BLaER1 treated with 17β-estradiol and CSF1 and Interleukin-3, amounts not matched to agents 10 nM and 100 nM (cell line): Measurements from ENCODE around the gene KLHDC10.
"Not testable (repeated sequence)": the region's sequence is repeated elsewhere in the genome, so short reads cannot be mapped to it uniquely, and the experiment has no call there.

Experiments
- H3K27ac ChIP-seq, 11 experiments: shearing (Covaris generic); formaldehyde crosslinking; 2 replicates each; pipeline ENCODE4 v1.8.1; 2022
- H3K27me3 ChIP-seq, 11 experiments: shearing (Covaris generic); formaldehyde crosslinking; 2 replicates each; pipeline ENCODE4 v1.8.1; 2022
- H3K36me3 ChIP-seq, 11 experiments: shearing (Covaris generic); formaldehyde crosslinking; 2 replicates each; pipeline ENCODE4 v1.8.1; 2022
- H3K4me1 ChIP-seq, 10 experiments: shearing (Covaris generic); formaldehyde crosslinking; 2 replicates each; pipeline ENCODE4 v1.8.1; 2022
- H3K4me2 ChIP-seq, 11 experiments: shearing (Covaris generic); formaldehyde crosslinking; 2 replicates each; pipeline ENCODE4 v1.8.1; 2022
- H3K4me3 ChIP-seq, 10 experiments: shearing (Covaris generic); formaldehyde crosslinking; 2 replicates each; pipeline ENCODE4 v1.8.1; 2022
- H3K9ac ChIP-seq, 11 experiments: shearing (Covaris generic); formaldehyde crosslinking; 2 replicates each; pipeline ENCODE4 v1.8.1; 2022
- H3K9me3 ChIP-seq, 11 experiments: shearing (Covaris generic); formaldehyde crosslinking; replicated peaks in 1 of 11; 2 replicates each; pipeline ENCODE4 v1.8.1; 2022
- H4K20me1 ChIP-seq, 11 experiments: shearing (Covaris generic); formaldehyde crosslinking; 2 replicates each; pipeline ENCODE4 v1.8.1; 2022
- Cebpa-rat ChIP-seq, 11 experiments: shearing (Covaris generic); IDR thresholded peaks; 2 replicates each; pipeline ENCODE4 v1.8.1; 2022

KLHDC10 gene

GRCh38 chr7:130118801-130119200, 48.5 kb downstream of the KLHDC10 start:
- H3K36me3 ChIP-seq = peaks cover 0 to 66% (median 48%) of the 10 kb centered on the region in 11 experiments
- no peaks in the 10 kb centered on the region for H3K9me3 ChIP-seq
- H4K20me1 ChIP-seq = 0 out of 22 replicates have a peak, but pooled peaks cover 0 to 6% (median 0%) of the 10 kb centered on the region in 11 experiments
- H3K4me2 ChIP-seq = no peak overlapping the region
- H3K4me3 ChIP-seq = no peak overlapping the region
- H3K27ac ChIP-seq = no peak overlapping the region
- TF ChIP-seq Cebpa-rat (IDR thresholded peaks at IDR 0.05) = no peak
- no peak overlapping the region for H3K9ac ChIP-seq
- H3K27me3 ChIP-seq = no peaks in the 10 kb centered on the region
- H3K4me1 ChIP-seq = no peaks in the 10 kb centered on the region

DNA sequence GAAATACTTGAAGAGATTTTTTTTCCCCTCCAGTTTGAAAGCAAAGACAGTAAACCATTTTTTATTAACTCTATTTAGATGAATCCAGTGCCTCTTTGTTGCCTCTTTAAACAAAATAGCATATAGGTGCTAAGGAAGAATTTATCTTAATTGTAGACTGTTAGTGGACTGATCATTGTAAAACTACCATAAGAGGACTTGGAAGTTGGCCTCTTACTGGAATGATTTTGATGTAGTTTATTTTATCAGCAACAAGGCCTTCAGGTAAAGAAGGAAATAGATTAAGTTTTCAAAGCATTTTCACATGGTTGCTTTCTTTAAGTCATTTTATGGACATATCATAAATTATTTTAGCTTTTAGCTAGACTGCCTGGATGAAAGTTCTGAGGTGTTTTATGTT, 53.2 kb downstream of the KLHDC10 start:
- no peak overlapping the region for H3K4me3 ChIP-seq
- H3K27ac ChIP-seq = no peak overlapping the region
- H3K4me2 ChIP-seq = no peak overlapping the region
- H3K4me1 ChIP-seq = no peaks in the 10 kb centered on the region
- no peaks in the 10 kb centered on the region for H3K27me3 ChIP-seq
- H4K20me1 ChIP-seq = peaks cover 0 to 6% (median 0%) of the 10 kb centered on the region in 11 experiments; a peak in 1 of 22 replicates
- peaks cover 0 to 97% (median 91%) of the 10 kb centered on the region in 11 experiments for H3K36me3 ChIP-seq
- no peaks in the 10 kb centered on the region for H3K9me3 ChIP-seq
- no peak for TF ChIP-seq Cebpa-rat (IDR thresholded peaks at IDR 0.05)
- no peak overlapping the region for H3K9ac ChIP-seq

- Histone ChIP-seq H3K4me3 (no peak overlapping the region), H3K27ac (no peak overlapping the region), H3K4me1 (no peaks in the 10 kb centered on the region), H3K27me3 (no peaks in the 10 kb centered on the region), H3K9ac (no peak overlapping the region), H3K4me2 (no peak overlapping the region), H4K20me1 (peaks cover 0 to 6% (median 0%) of the 10 kb centered on the region in 11 experiments; a peak in 1 of 22 replicates), H3K36me3 (peaks cover 10 to 100% (median 97%) of the 10 kb centered on the region in 11 experiments), H3K9me3 (no peaks in the 10 kb centered on the region)
- no peak for TF ChIP-seq Cebpa-rat (IDR thresholded peaks at IDR 0.05)
Measured at GRCh38 chr7:130124711-130125110, 54.4 kb downstream of the KLHDC10 start.

- peaks cover 31 to 100% (median 97%) of the 10 kb centered on the region in 11 experiments for H3K36me3 ChIP-seq
- H3K27me3 ChIP-seq, H3K9me3 ChIP-seq, H3K27ac ChIP-seq, H4K20me1 ChIP-seq, H3K4me2 ChIP-seq, H3K4me1 ChIP-seq, H3K9ac ChIP-seq, H3K4me3 ChIP-seq: not testable (repeated sequence)
Measured at GRCh38 chr7:130126840-130127239, 56.5 kb downstream of the KLHDC10 start.

- no peak for TF ChIP-seq Cebpa-rat (IDR thresholded peaks at IDR 0.05)
- no peaks in the 10 kb centered on the region for H3K9me3 ChIP-seq
- no peak overlapping the region for H3K4me3 ChIP-seq
- H4K20me1 ChIP-seq = peaks cover 0 to 10% (median 0%) of the 10 kb centered on the region in 11 experiments; a peak in 3 of 22 replicates
- no peak overlapping the region for H3K9ac ChIP-seq
- no peak overlapping the region for H3K27ac ChIP-seq
- H3K4me1 ChIP-seq = peaks cover 0 to 5% (median 0%) of the 10 kb centered on the region in 10 experiments; a peak in 1 of 20 replicates
- H3K36me3 ChIP-seq = peaks cover 37 to 100% (median 97%) of the 10 kb centered on the region in 11 experiments
- H3K4me2 ChIP-seq = no peak overlapping the region
- H3K27me3 ChIP-seq = no peaks in the 10 kb centered on the region
Measured at GRCh38 chr7:130127404-130127803, 57.1 kb downstream of the KLHDC10 start.

- Histone ChIP-seq H3K36me3 (peaks cover 41 to 100% (median 97%) of the 10 kb centered on the region in 11 experiments), H3K27me3 (no peaks in the 10 kb centered on the region), H4K20me1 (peaks cover 0 to 10% (median 0%) of the 10 kb centered on the region in 11 experiments; a peak in 3 of 22 replicates), H3K4me1 (peaks cover 0 to 5% (median 0%) of the 10 kb centered on the region in 10 experiments; a peak in 1 of 20 replicates), H3K4me2 (no peak overlapping the region), H3K27ac (no peak overlapping the region), H3K4me3 (no peak overlapping the region), H3K9me3 (no peaks in the 10 kb centered on the region), H3K9ac (no peak overlapping the region)
- TF ChIP-seq Cebpa-rat (IDR thresholded peaks at IDR 0.05) = no peak
Measured at GRCh38 chr7:130127821-130128317, 57.5 kb downstream of the KLHDC10 start.

- Histone ChIP-seq H3K4me1 (peaks cover 0 to 5% (median 0%) of the 10 kb centered on the region in 10 experiments; a peak in 1 of 20 replicates), H3K9ac (no peak overlapping the region), H3K27ac (no peak overlapping the region), H3K36me3 (peaks cover 53 to 100% (median 97%) of the 10 kb centered on the region in 11 experiments), H3K4me2 (no peak overlapping the region), H4K20me1 (peaks cover 0 to 10% (median 0%) of the 10 kb centered on the region in 11 experiments; a peak in 3 of 22 replicates), H3K27me3 (no peaks in the 10 kb centered on the region), H3K9me3 (no peaks in the 10 kb centered on the region), H3K4me3 (no peak overlapping the region)
- no peak for TF ChIP-seq Cebpa-rat (IDR thresholded peaks at IDR 0.05)
Measured at GRCh38 chr7:130129011-130129411, 58.7 kb downstream of the KLHDC10 start.

DNA sequence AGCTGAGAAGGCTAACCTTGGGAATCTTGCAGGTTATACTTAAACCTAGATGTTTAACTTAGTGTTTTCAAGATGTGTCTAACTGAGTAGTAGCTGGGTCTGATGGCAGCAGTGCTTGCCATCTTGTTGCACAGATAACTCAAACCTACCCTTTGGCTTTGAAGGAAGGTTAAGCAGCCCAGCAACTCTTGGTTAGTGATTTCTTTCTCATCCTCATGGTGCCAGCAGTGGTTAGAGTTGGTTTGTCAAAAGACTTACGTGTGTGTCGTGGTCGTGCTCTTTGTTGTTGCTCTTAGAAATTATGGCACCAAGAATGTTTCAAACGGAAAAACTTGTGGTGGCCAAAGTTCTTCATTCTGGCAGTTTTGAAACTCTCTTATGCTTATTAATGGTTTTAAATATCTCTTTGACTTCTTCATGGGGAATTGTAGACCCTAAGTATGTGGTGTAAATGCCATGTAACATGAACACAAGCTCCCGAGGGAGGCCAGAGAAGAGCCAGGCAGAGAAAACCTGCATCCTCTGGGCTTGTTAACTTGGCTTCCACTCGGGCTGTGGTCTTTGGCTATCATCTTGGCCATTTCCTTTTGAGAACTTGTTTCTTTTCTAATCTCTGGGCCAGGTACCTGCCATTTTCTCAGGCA, 61.0 kb downstream of the KLHDC10 start:
- no peaks in the 10 kb centered on the region for H3K27me3 ChIP-seq
- H3K9ac ChIP-seq = no peak overlapping the region
- no peak overlapping the region for H3K4me3 ChIP-seq
- no peak for TF ChIP-seq Cebpa-rat (IDR thresholded peaks at IDR 0.05)
- H4K20me1 ChIP-seq = peaks cover 0 to 10% (median 0%) of the 10 kb centered on the region in 11 experiments; a peak in 3 of 22 replicates
- peaks cover 0 to 5% (median 0%) of the 10 kb centered on the region in 10 experiments; a peak in 1 of 20 replicates for H3K4me1 ChIP-seq
- H3K36me3 ChIP-seq = peaks cover 76 to 100% (median 97%) of the 10 kb centered on the region in 11 experiments
- no peak overlapping the region for H3K27ac ChIP-seq
- H3K9me3 ChIP-seq = no peaks in the 10 kb centered on the region
- H3K4me2 ChIP-seq = 0 out of 22 replicates have a peak overlapping the region, but pooled peaks of 1 of the 11 experiments have one; percentile 18

DNA sequence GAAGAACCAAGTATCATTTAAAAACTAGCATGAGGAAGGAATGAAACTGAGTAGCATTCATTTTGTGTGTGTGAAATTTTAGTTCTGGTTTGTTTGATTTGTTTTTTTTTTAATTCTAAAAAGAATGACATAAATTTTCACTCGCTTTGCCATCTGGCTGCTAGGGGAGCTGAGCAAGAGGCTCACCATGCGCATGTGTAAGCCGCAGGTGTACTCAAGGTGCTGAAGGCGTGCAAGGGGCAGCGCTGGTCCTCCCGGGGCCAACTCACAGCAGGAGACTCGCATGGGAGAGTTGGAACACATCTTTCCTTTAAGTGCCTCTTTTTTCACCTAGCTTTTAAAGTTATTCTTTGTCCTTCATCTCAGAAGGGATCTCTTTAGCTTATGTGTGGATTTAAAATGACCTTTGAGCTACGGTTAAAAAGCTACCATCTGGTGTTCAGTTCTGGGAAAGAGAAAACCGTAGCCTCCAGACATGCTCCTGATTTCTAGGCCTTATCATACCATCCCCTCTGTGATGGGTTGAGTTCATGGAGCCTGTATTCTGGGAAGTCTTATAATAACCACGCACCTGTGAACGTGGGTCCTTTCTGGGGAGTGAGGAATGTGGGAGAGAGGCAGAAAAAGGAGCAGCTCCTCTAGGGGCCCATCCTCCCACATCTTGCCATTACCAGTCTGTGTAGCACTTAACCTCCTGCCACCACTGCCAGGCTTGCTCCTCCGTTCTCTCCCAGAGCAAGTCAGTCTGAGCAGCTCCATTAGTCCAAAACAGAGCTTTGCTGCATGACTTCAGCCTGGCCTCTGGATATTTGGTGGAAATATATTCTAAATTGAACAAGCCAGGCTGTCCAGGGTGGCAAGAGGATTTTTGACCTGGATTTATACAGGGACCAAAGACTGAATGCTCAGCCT, 61.9 kb downstream of the KLHDC10 start:
- TF ChIP-seq Cebpa-rat (IDR thresholded peaks at IDR 0.05) = no peak
- no peak overlapping the region for H3K27ac ChIP-seq
- H3K4me1 ChIP-seq = peaks cover 0 to 5% (median 0%) of the 10 kb centered on the region in 10 experiments; a peak in 1 of 20 replicates

More for the DNA sequence above, 61.9 kb downstream of the KLHDC10 start:
- H3K27me3 ChIP-seq = no peaks in the 10 kb centered on the region
- peaks cover 0 to 10% (median 0%) of the 10 kb centered on the region in 11 experiments; a peak in 2 of 22 replicates for H4K20me1 ChIP-seq
- H3K9me3 ChIP-seq = no peaks in the 10 kb centered on the region
- H3K36me3 ChIP-seq = peaks cover 85 to 100% (median 95%) of the 10 kb centered on the region in 11 experiments
- no peak overlapping the region for H3K9ac ChIP-seq
- no peak overlapping the region for H3K4me2 ChIP-seq
- H3K4me3 ChIP-seq = no peak overlapping the region
